NCI-H2029 (cell line): ENCODE results near the gene CENPN.

Source experiments
- DNase-seq: peaks from one replicate; lab custom pipeline; 2025; lab: John Stamatoyannopoulos, UW

The CENPN gene

GRCh38 chr16:81029930-81030604, 23.1 kb downstream of the CENPN start:
- DNase-seq: no peak

- DNase-seq: peak; percentile 53
These were observed 28.5 kb downstream of the CENPN start, which contains the start of gene ATMIN for GRCh38 chr16:81035398-81035974. Gene ATMIN (plus strand): TSS chr16:81035842. CDS start chr16:81035871, 29 bp downstream.

- no peak for DNase-seq
These were observed 29.1 kb downstream of the CENPN start for GRCh38 chr16:81035975-81036750.

GRCh38 chr16:81036751-81037350, 29.8 kb downstream of the CENPN start:
- no peak for DNase-seq

GRCh38 chr16:81040131-81040530, 33.1 kb downstream of the CENPN start:
- DNase-seq: no peak

GRCh38 chr16:81040842-81041241, 33.8 kb downstream of the CENPN start:
- DNase-seq: no peak

GRCh38 chr16:81041696-81042095, 34.7 kb downstream of the CENPN start:
- DNase-seq: no peak

- DNase-seq: no peak
These were observed 35.8 kb downstream of the CENPN start for GRCh38 chr16:81042821-81043220.

- DNase-seq: no peak
These were observed 46.7 kb downstream of the CENPN start for GRCh38 chr16:81053761-81054160.

GRCh38 chr16:81060576-81061306, 53.7 kb downstream of the CENPN start:
- DNase-seq: no peak

GRCh38 chr16:81061307-81061640, 54.3 kb downstream of the CENPN start:
- DNase-seq: no peak

GRCh38 chr16:81061871-81062608, 55.0 kb downstream of the CENPN start:
- no peak for DNase-seq

- DNase-seq: no peak
These were observed 59.7 kb downstream of the CENPN start for GRCh38 chr16:81066681-81067080.

- DNase-seq: no peak
These were observed 60.2 kb downstream of the CENPN start for GRCh38 chr16:81067166-81067565.

- no peak for DNase-seq
These were observed 62.0 kb downstream of the CENPN start for GRCh38 chr16:81069063-81069462.

GRCh38 chr16:81070979-81071378, 64.0 kb downstream of the CENPN start:
- DNase-seq: no peak

GRCh38 chr16:81071805-81072204, 64.8 kb downstream of the CENPN start:
- DNase-seq: no peak

- no peak for DNase-seq
These were observed 66.7 kb downstream of the CENPN start for GRCh38 chr16:81073560-81074330.

- DNase-seq: peak; percentile 64
These were observed 69.6 kb downstream of the CENPN start for GRCh38 chr16:81076566-81077075.
